ENCODE measurements around the gene SPRTN. TPM values are rescaled to one million over a fixed set of nuclear protein-coding genes. Genes with fewer than 3 reads are reported as not detected.
"Not testable (repeated sequence)": the region's sequence is repeated elsewhere in the genome, so short reads cannot be mapped to it uniquely, and the experiment has no call there.

The SPRTN gene
- polyA plus RNA-seq, 2 donors, result 3.7 to 5.0 TPM

DNA sequence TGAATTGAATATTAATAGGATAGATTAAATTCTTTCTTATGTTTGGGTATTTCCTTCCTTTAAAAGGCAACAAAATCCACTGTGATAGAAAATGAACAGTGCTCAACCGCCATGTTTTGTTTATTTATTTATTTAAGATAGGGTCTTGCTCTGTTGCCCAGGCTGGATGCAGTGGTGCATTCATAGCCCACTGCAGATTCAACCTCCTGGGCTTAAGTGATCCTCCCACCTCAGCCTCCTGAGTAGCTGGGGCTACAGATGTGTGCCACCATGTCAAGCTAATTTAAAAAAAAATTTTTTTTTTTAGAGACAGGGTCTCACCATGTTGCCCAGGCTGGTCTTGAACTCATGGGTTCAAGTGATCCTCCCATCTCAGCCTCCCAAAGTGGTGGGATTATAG lies 10.8 kb downstream of the SPRTN start:
- not testable (repeated sequence) for H3K9me3 ChIP-seq (ENCODE audit: control insufficient read depth in 2 of 2, insufficient read depth in 1 of 2, low read depth in 1 of 2, low read length in 1 of 2); H3K36me3 ChIP-seq (ENCODE audit: control insufficient read depth in 2 of 2, insufficient read depth in 2 of 2, low read length in 1 of 2); H3K27ac ChIP-seq (ENCODE audit: low read depth in 2 of 2, low read length in 1 of 2); H3K4me1 ChIP-seq (ENCODE audit: control insufficient read depth in 2 of 2, insufficient read depth in 2 of 2, low read length in 1 of 2); H3K4me3 ChIP-seq (ENCODE audit: low read depth in 1 of 2, low read length in 2 of 2); H3K27me3 ChIP-seq (ENCODE audit: control insufficient read depth in 1 of 2, insufficient read depth in 2 of 2, low read length in 2 of 2)
- 97% methylated on average over 1 of the region's 1 CpG for WGBS, 2 donors

DNA sequence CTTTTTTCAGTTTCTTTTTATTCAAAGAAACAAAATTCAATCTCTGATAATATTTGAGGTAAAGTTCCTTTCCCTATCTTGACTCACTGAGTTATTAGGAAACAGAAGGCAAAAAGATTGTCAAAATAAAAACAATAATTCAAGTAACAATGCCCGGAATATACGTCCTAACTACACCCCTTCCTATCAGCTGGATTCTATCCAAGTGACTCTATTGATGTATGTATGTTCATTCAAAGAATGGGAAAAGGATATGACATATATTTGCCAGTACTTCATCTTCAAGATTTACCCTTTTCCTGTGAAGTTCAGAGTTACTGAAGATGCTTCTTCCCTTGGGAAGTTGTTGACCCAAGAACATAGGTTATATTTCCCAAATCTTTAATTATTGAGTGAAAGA lies 13.7 kb downstream of the SPRTN start:
- H3K36me3 ChIP-seq (ENCODE audit: control insufficient read depth in 2 of 2, insufficient read depth in 2 of 2, low read length in 1 of 2), result peaks cover 0 to 3% of the 10 kb centered on the region in 2 donors
- no peaks in the 10 kb centered on the region for H3K9me3 ChIP-seq (ENCODE audit: control insufficient read depth in 2 of 2, insufficient read depth in 1 of 2, low read depth in 1 of 2, low read length in 1 of 2)
- WGBS, 2 donors, result 58 to 67% methylated on average over 2 of the region's 2 CpGs
- H3K4me3 ChIP-seq (ENCODE audit: low read depth in 1 of 2, low read length in 2 of 2), result no peak overlapping the region
- no peak overlapping the region for H3K27ac ChIP-seq (ENCODE audit: low read depth in 2 of 2, low read length in 1 of 2)
- no peaks in the 10 kb centered on the region for H3K4me1 ChIP-seq (ENCODE audit: control insufficient read depth in 2 of 2, insufficient read depth in 2 of 2, low read length in 1 of 2)
- H3K27me3 ChIP-seq (ENCODE audit: control insufficient read depth in 1 of 2, insufficient read depth in 2 of 2, low read length in 2 of 2), result no peaks in the 10 kb centered on the region

DNA sequence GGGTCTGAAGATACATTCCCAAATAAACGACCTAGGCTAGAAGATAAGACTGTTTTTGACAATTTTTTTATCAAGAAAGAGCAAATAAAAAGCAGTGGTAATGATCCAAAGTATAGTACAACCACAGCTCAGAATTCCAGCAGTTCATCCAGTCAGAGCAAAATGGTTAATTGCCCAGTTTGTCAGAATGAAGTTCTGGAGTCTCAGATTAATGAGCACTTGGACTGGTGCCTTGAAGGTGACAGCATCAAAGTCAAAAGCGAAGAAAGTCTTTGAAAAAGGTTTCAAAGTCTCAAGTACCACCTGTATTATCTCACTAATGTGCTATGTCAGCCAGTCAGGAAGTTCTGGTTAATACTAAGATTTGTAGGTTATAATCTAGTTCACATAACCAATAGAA lies 15.0 kb downstream of the SPRTN start:
- H3K36me3 ChIP-seq (ENCODE audit: control insufficient read depth in 2 of 2, insufficient read depth in 2 of 2, low read length in 1 of 2), result peaks cover 0 to 3% of the 10 kb centered on the region in 2 donors
- H3K27me3 ChIP-seq (ENCODE audit: control insufficient read depth in 1 of 2, insufficient read depth in 2 of 2, low read length in 2 of 2), result no peaks in the 10 kb centered on the region
- H3K4me3 ChIP-seq (ENCODE audit: low read depth in 1 of 2, low read length in 2 of 2), result no peak overlapping the region
- 59 to 70% methylated on average over 2 of the region's 2 CpGs for WGBS, 2 donors
- H3K27ac ChIP-seq (ENCODE audit: low read depth in 2 of 2, low read length in 1 of 2), result no peak overlapping the region
- no peaks in the 10 kb centered on the region for H3K4me1 ChIP-seq (ENCODE audit: control insufficient read depth in 2 of 2, insufficient read depth in 2 of 2, low read length in 1 of 2)
- no peaks in the 10 kb centered on the region for H3K9me3 ChIP-seq (ENCODE audit: control insufficient read depth in 2 of 2, insufficient read depth in 1 of 2, low read depth in 1 of 2, low read length in 1 of 2)

DNA sequence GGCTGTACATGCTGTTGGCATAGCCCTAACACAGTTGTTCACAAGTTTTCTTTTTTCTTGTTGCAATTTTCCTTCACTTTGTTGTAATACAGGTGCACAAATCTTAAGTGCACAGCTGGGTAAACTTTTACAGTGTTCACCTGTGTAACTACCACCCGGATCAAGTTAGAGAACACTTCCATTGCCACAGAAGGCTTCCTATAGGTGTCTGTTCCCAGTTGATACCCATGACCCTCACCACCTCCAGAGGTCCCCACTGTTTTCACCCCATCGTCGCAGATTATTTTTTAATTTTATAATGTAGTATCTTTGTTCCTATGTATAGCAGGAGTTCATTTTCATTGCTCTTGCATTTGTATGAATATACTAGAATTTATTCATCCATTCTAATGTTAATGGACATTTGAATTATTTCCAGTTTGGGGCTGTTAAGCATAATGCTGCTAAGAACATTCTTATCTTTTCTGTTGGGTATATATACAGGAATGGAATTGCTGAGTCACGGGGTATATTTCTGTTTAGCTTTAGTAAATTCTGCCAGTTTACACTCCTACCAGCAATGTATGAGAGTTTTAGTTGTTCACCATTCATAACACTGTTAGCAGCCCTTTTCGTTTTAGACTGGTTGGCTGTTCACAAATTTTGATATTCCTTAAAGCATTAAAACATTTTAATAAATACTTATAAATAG lies 16.4 kb downstream of the SPRTN start:
- 73 to 83% methylated on average over 5 of the region's 5 CpGs for WGBS, 2 donors
- no peaks in the 10 kb centered on the region for H3K4me1 ChIP-seq (ENCODE audit: control insufficient read depth in 2 of 2, insufficient read depth in 2 of 2, low read length in 1 of 2)
- H3K4me3 ChIP-seq (ENCODE audit: low read depth in 1 of 2, low read length in 2 of 2), result no peak overlapping the region
- no peaks in the 10 kb centered on the region for H3K27me3 ChIP-seq (ENCODE audit: control insufficient read depth in 1 of 2, insufficient read depth in 2 of 2, low read length in 2 of 2)
- H3K9me3 ChIP-seq (ENCODE audit: control insufficient read depth in 2 of 2, insufficient read depth in 1 of 2, low read depth in 1 of 2, low read length in 1 of 2), result no peaks in the 10 kb centered on the region
- no peak overlapping the region for H3K27ac ChIP-seq (ENCODE audit: low read depth in 2 of 2, low read length in 1 of 2)
- H3K36me3 ChIP-seq (ENCODE audit: control insufficient read depth in 2 of 2, insufficient read depth in 2 of 2, low read length in 1 of 2), result peaks cover 0 to 3% of the 10 kb centered on the region in 2 donors

DNA sequence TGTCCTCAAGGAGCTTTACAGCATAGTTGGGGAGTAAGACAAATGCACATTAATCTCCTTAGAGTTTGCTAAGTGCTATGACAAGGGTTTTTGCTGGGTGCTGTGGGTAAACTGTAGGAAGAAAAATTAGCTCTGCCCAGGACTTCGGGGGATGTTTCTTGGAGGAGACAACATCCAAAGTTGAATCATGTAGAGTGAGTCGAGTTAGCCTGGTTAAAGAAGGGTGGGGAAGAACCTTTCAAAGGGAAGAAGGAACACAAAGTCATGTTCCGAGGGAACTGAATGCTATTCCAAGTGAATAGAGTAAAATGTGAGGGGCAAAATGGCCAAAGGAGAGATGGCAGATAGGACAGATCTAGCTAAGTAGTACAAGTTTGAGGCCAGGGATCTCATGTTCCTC lies 17.1 kb downstream of the SPRTN start:
- Histone ChIP-seq H3K36me3 (ENCODE audit: control insufficient read depth in 2 of 2, insufficient read depth in 2 of 2, low read length in 1 of 2) (peaks cover 0 to 3% of the 10 kb centered on the region in 2 donors), H3K27me3 (ENCODE audit: control insufficient read depth in 1 of 2, insufficient read depth in 2 of 2, low read length in 2 of 2) (no peaks in the 10 kb centered on the region), H3K4me3 (ENCODE audit: low read depth in 1 of 2, low read length in 2 of 2) (no peak overlapping the region), H3K9me3 (ENCODE audit: control insufficient read depth in 2 of 2, insufficient read depth in 1 of 2, low read depth in 1 of 2, low read length in 1 of 2) (no peaks in the 10 kb centered on the region), H3K27ac (ENCODE audit: low read depth in 2 of 2, low read length in 1 of 2) (no peak overlapping the region), H3K4me1 (ENCODE audit: control insufficient read depth in 2 of 2, insufficient read depth in 2 of 2, low read length in 1 of 2) (no peaks in the 10 kb centered on the region)
- WGBS, 2 donors, result 71 to 73% methylated on average over 3 of the region's 3 CpGs

DNA sequence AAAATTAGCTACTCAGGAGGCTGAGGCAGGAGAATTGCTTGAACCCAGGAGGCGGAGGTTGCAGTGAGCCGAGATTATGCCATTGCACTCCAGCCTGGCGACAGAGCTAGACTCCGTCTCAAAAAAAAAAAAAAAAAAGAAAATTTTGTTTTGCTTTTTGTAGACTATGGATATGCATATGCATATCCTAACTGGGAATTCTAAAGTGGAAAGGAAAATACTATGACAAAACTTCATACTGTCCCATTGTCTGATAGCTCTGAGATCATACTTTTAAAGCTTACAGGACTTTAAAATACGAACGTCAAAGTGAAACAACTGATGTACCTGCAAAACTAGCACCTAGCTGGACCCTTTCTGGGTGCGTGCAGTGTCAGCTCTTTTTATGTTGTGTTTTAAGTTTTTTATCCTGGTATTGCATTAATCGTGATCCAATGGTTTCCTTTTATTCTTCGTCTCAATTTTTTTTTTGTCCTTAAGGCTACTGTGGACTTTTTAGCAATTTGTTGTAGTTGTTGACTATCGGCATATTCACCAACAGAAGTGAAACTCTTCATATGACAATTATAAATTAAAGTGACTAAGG lies 19.2 kb downstream of the SPRTN start:
- H3K4me3 ChIP-seq (ENCODE audit: low read depth in 1 of 2, low read length in 2 of 2), result no peak overlapping the region
- no peaks in the 10 kb centered on the region for H3K36me3 ChIP-seq (ENCODE audit: control insufficient read depth in 2 of 2, insufficient read depth in 2 of 2, low read length in 1 of 2)
- no peak overlapping the region for H3K27ac ChIP-seq (ENCODE audit: low read depth in 2 of 2, low read length in 1 of 2)
- H3K4me1 ChIP-seq (ENCODE audit: control insufficient read depth in 2 of 2, insufficient read depth in 2 of 2, low read length in 1 of 2), result no peaks in the 10 kb centered on the region
- 72 to 76% methylated on average over 10 of the region's 10 CpGs for WGBS, 2 donors
- no peaks in the 10 kb centered on the region for H3K27me3 ChIP-seq (ENCODE audit: control insufficient read depth in 1 of 2, insufficient read depth in 2 of 2, low read length in 2 of 2)
- no peaks in the 10 kb centered on the region for H3K9me3 ChIP-seq (ENCODE audit: control insufficient read depth in 2 of 2, insufficient read depth in 1 of 2, low read depth in 1 of 2, low read length in 1 of 2)

DNA sequence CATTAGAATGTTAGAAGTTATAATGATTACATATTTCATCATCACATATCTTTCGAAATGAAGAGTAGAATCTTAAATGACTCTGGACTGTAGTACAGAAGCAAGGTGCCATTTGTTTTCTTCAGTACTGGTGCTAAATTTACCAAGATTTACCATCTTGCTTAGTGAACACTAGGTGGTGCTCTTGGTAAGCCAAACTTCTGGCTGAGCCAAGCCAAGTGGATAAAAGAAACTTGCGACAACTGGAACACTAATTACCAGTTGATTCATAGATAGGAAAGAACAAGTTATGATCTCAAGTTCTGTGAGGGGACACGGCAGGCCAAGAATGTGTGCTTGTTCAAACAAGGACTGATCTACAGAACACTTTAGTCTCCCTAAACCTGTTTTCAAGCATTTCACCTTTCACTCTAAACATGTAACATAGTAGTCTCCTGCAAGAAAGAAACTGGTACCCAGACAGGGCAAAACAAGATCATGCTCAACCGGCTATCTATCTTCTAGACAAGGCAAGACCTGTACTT lies 19.8 kb downstream of the SPRTN start:
- WGBS, 2 donors, result 10% methylated on average over 4 of the region's 4 CpGs
- no peaks in the 10 kb centered on the region for H3K27me3 ChIP-seq (ENCODE audit: control insufficient read depth in 1 of 2, insufficient read depth in 2 of 2, low read length in 2 of 2)
- no peak overlapping the region for H3K4me3 ChIP-seq (ENCODE audit: low read depth in 1 of 2, low read length in 2 of 2)
- no peaks in the 10 kb centered on the region for H3K36me3 ChIP-seq (ENCODE audit: control insufficient read depth in 2 of 2, insufficient read depth in 2 of 2, low read length in 1 of 2)
- H3K4me1 ChIP-seq (ENCODE audit: control insufficient read depth in 2 of 2, insufficient read depth in 2 of 2, low read length in 1 of 2), result no peaks in the 10 kb centered on the region
- H3K9me3 ChIP-seq (ENCODE audit: control insufficient read depth in 2 of 2, insufficient read depth in 1 of 2, low read depth in 1 of 2, low read length in 1 of 2), result no peaks in the 10 kb centered on the region
- no peak overlapping the region for H3K27ac ChIP-seq (ENCODE audit: low read depth in 2 of 2, low read length in 1 of 2)

DNA sequence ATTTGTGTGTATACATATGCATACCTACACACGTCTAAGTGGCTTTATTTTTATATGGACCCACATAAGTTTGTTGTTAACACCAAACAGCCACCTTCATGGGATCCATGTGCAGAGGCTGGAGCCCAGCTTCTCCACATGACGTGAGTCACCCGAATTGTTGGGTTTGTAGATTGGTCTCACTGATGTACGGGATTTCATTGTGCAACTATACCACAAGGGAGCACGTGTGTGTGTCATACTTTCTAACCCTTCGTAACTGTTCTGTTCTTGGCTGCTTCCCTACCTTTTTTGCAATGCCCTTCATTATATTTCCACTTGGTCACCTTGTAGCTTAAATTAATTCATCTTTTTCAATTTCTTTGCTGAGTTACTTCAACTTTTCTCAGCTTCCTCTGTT lies 21.0 kb downstream of the SPRTN start:
- Histone ChIP-seq H3K9me3 (ENCODE audit: control insufficient read depth in 2 of 2, insufficient read depth in 1 of 2, low read depth in 1 of 2, low read length in 1 of 2) (no peaks in the 10 kb centered on the region), H3K4me1 (ENCODE audit: control insufficient read depth in 2 of 2, insufficient read depth in 2 of 2, low read length in 1 of 2) (no peaks in the 10 kb centered on the region), H3K4me3 (ENCODE audit: low read depth in 1 of 2, low read length in 2 of 2) (no peak overlapping the region), H3K27ac (ENCODE audit: low read depth in 2 of 2, low read length in 1 of 2) (no peak overlapping the region), H3K36me3 (ENCODE audit: control insufficient read depth in 2 of 2, insufficient read depth in 2 of 2, low read length in 1 of 2) (no peaks in the 10 kb centered on the region), H3K27me3 (ENCODE audit: control insufficient read depth in 1 of 2, insufficient read depth in 2 of 2, low read length in 2 of 2) (no peaks in the 10 kb centered on the region)
- 72 to 81% methylated on average over 6 of the region's 6 CpGs for WGBS, 2 donors

DNA sequence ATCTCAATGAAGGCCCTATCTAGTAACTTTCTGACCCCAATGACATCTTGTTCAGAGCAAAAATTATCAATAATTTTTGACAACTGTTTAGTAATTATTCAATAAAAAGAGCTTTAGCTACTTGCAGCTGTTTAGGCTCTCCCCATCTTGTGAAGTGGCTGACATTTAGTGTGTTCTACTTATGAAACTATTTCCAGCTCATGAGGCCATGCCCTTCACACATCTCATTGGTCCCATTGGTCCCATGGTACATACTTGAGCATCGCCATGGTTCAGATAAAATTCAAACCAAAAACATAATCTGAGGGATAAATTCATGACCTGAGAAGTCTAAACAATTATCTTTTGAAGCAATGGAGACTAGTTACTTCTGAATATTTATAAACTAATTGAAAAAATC lies 24.2 kb downstream of the SPRTN start:
- no peak overlapping the region for H3K4me3 ChIP-seq (ENCODE audit: low read depth in 1 of 2, low read length in 2 of 2)
- H3K27me3 ChIP-seq (ENCODE audit: control insufficient read depth in 1 of 2, insufficient read depth in 2 of 2, low read length in 2 of 2), result no peaks in the 10 kb centered on the region
- no peak overlapping the region for H3K27ac ChIP-seq (ENCODE audit: low read depth in 2 of 2, low read length in 1 of 2)
- 90 to 100% methylated on average over 1 of the region's 1 CpG for WGBS, 2 donors
- H3K4me1 ChIP-seq (ENCODE audit: control insufficient read depth in 2 of 2, insufficient read depth in 2 of 2, low read length in 1 of 2), result no peaks in the 10 kb centered on the region
- no peaks in the 10 kb centered on the region for H3K9me3 ChIP-seq (ENCODE audit: control insufficient read depth in 2 of 2, insufficient read depth in 1 of 2, low read depth in 1 of 2, low read length in 1 of 2)
- H3K36me3 ChIP-seq (ENCODE audit: control insufficient read depth in 2 of 2, insufficient read depth in 2 of 2, low read length in 1 of 2), result no peaks in the 10 kb centered on the region

DNA sequence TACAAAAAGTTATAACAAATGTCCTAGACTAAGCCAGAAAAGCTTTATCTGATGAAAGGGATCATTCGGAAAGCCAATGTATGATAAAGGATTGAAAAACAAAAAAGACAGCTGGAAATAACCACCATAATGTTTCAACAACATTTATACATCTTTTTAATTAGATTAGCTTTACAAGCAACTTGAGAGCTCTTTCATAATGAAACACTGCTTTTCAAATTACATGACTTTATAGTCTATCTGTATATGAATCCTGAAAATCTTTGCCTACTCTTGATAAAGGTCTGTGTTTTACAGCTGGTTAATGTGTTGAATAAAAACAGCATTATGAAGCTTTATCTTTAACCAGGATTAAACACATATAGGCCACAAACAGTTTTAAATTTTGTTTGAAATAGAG lies 25.5 kb downstream of the SPRTN start:
- Histone ChIP-seq H3K9me3 (ENCODE audit: control insufficient read depth in 2 of 2, insufficient read depth in 1 of 2, low read depth in 1 of 2, low read length in 1 of 2) (no peaks in the 10 kb centered on the region), H3K4me3 (ENCODE audit: low read depth in 1 of 2, low read length in 2 of 2) (no peak overlapping the region), H3K36me3 (ENCODE audit: control insufficient read depth in 2 of 2, insufficient read depth in 2 of 2, low read length in 1 of 2) (no peaks in the 10 kb centered on the region), H3K4me1 (ENCODE audit: control insufficient read depth in 2 of 2, insufficient read depth in 2 of 2, low read length in 1 of 2) (no peaks in the 10 kb centered on the region), H3K27ac (ENCODE audit: low read depth in 2 of 2, low read length in 1 of 2) (no peak overlapping the region), H3K27me3 (ENCODE audit: control insufficient read depth in 1 of 2, insufficient read depth in 2 of 2, low read length in 2 of 2) (no peaks in the 10 kb centered on the region)
- WGBS, 2 donors, result 87 to 95% methylated on average over 1 of the region's 1 CpG
